CD4-positive, alpha-beta T cell treated with Interleukin-12 subunit alpha and Interleukin-12 subunit beta, for 1 hour (primary cell): ENCODE results near the gene TPSB2.
A peak's percentile ranks its signal among the peaks of the same experiment; 100 is the strongest.
"Not testable (repeated sequence)": the region's sequence is repeated elsewhere in the genome, so short reads cannot be mapped to it uniquely, and the experiment has no call there.

Source experiments
- DNase-seq: peaks from one replicate; pipeline ENCODE4 v3.0.0-alpha.2; 2020

Gene TPSB2

GRCh38 chr16:1261131-1261892 lies 31.3 kb upstream of the TPSB2 start:
- DNase-seq, result no peak

- DNase-seq, result no peak
These were observed 30.2 kb upstream of the TPSB2 start for GRCh38 chr16:1260101-1260680.

DNA sequence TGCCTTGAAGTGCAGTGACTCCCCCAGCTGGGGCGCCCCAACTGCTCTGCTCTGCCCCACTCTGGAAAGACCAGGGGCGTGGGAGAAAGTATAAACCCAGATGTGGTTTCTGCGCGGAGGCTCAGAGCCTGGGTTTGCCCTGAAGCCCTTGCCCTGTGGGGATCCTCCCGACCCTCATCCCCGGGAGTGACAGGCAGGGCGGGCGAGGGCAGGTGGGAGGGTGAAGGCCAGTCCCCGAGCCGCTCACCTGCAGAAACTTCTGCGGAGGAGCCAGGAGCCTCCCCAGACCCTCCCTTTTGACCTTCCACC lies 29.7 kb upstream of the TPSB2 start:
- no peak for DNase-seq

DNA sequence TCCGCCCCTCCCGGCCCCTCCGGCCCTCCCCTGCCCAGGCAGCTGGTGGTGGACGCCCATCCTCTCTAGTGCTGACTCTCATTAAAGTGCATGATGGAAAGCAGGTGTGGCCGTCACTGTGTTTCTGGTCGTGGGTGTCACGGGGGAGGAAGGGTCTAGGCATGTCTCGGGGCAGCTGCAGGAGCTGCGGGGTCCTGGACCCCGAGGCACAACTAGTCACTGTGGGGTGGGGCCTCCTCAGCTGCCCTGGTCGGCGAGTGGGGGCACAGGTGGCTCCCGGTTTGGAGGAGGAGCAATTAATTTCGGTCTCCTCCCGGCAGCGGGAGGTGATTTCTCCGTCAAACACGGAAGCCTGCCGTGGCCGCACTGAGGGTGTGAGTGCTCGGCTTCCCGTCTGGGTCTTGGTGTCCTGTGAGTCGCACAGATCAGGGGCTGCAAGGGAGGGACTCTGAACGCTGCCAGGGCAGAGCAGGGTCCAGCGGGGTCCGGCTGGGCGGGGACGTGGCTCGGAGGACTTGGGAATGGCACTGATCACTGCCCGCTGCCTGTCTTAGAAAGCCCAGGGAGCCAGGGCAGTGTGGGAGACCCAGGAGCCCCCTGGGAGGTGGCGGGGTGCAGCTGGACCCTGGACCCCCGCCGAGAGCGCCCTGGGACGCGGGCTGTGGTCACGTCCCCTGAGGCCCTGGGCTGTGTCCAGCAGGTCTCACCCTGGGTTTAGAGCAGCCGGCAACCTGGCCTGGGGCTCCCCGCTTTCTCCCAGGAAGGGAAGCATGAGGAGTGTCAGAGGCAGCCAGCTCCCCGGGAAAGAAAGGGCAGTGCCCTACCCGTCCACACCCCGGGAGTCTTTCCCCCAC lies 29.1 kb upstream of the TPSB2 start:
- no peak for DNase-seq

DNA sequence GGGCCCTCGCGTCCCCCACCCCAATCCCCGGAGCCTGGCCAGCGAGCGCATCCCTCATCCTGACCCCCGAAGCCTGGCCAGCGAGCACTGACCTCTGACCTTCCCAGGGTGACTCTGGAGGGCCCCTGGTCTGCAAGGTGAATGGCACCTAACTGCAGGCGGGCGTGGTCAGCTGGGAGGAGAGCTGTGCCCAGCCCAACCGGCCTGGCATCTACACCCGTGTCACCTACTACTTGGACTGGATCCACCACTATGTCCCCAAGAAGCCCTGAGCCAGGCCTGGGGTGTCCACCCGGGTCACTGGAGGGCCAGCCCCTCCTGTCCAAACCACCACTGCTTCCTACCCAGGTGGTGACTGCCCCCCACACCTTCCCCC lies 28.2 kb upstream of the TPSB2 start:
- DNase-seq, result no peak

- no peak for DNase-seq
These were observed 27.7 kb upstream of the TPSB2 start for GRCh38 chr16:1257561-1258224.

- DNase-seq, result no peak
These were observed 26.9 kb upstream of the TPSB2 start for GRCh38 chr16:1256874-1257322.

DNA sequence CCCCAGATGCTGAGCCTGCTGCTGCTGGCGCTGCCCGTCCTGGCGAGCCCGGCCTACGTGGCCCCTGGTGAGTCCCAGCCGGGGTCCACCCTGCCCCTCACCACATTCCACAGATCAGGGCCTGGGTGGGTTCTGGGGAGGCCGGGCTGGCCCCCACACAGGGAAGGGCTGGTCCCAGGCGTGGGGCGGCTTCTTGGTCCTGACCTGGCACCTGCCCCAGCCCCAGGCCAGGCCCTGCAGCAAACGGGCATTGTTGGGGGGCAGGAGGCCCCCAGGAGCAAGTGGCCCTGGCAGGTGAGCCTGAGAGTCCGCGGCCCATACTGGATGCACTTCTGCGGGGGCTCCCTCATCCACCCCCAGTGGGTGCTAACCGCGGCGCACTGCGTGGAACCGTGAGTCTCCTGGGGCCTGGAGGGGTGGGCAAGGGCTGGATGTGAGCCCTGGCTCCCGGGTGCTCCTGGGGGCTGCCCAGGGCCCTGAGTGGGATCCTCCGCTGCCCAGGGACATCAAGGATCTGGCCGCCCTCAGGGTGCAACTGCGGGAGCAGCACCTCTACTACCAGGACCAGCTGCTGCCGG lies 26.4 kb upstream of the TPSB2 start:
- not testable (repeated sequence) for DNase-seq

- not testable (repeated sequence) for DNase-seq
These were observed 25.5 kb upstream of the TPSB2 start, which contains the start of gene TPSD1 for GRCh38 chr16:1255276-1256122. Gene TPSD1, plus strand, starts transcription at chr16:1256069. Its CDS starts 212 bp downstream, at chr16:1256281.

DNA sequence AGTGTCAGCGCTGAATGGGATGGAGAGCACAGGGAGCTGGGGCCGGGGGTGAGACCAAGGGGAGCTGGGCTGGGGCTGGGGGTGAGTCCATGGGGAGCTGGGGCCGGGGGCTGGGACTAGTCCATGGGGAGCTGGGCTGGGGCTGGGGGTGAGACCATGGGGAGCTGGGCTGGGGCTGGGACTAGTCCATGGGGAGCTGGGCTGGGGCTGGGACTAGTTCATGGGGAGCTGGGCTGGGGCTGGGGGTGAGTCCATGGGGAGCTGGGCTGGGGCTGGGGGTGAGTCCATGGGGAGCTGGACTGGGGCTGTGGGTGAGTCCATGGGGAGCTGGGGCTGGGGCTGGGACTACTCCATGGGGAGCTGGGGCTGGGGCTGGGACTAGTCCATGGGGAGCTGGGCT lies 24.8 kb upstream of the TPSB2 start:
- DNase-seq, result not testable (repeated sequence)

DNA sequence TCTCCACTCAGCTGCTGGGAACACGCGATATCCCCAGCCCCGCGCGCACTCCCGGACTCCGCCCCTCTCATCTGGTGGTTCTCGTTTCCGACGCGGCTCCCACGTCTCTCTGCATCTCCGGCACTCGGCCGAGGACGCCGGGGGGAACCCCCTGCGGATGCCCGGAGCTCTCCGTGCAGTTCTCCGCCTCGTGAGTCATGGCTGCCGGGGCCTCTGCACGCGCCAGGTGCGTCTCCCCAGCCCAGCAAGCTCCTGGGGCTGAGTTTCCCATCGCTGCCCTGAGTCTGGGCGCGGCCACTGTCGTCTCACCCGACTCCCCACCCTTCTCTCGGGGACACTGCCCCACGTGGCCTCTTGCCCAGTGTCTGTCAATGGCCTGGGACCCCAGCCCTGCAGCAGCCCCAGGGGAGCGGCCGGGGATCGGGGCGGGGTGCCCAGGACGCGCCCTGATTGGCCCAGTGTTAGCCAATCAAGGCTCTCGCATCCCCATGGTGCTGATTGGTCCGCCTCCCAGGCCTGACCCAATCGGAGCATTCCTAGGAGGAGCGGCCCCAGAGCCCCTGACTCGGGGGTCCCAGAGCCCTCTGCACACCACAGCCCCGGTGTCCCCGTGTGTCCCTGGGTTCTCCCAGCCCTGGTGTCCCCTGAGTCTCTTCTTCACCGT lies 23.8 kb upstream of the TPSB2 start:
- DNase-seq, result not testable (repeated sequence)

GRCh38 chr16:1249031-1249755 lies 19.2 kb upstream of the TPSB2 start:
- not testable (repeated sequence) for DNase-seq

GRCh38 chr16:1247903-1248537 lies 18.0 kb upstream of the TPSB2 start:
- DNase-seq, result not testable (repeated sequence)

DNA sequence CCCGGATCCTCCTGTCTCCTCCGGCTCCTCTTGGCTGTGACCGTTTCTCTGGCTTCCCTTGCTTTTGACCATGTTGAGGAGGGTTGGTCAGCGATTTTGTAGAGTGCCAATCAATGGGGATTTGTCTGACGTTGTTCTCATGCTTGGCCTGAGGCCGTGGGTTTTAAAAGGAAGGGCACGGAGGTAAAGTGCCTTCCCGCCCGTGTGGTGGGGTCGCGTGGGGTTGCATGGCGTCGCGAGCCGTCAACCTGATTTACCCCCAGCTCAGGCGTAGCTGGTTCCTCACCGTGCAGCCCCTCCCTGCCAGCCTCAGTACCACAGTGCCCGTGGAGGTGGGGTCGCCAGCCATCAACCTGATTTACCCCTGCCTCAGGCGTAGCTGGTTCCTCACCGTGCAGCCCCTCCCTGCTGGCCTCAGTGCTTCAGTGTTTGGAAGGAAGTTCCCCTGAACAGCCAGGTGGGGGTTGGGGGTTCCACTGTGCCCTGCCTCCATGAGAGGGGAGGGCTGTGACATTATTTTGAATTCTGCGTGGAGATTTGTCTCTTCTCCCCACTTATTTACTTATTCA lies 15.6 kb upstream of the TPSB2 start:
- DNase-seq, result no peak

DNA sequence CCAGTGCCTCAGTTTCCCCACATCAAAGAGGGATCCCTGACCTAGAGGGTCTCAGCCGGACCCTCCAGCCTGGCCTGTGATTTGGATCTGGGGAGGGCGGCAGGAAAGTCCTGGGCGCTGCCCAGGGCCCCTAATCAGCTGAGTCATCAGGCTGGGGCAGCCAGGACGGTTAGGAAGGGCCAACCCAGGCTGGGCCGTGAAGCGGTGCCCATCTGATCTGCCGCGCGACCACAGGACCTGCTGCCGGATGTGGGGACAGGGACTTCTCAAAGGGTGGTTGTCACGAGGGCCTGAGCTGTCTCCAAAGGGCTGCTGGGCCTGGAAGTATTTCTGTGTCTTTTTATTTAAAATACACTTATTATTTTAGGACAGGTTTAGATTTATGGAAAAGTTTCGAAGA lies 14.9 kb upstream of the TPSB2 start:
- DNase-seq, result peak; percentile 11

GRCh38 chr16:1243907-1244850 lies 14.2 kb upstream of the TPSB2 start:
- not testable (repeated sequence) for DNase-seq

GRCh38 chr16:1243363-1243762 lies 13.4 kb upstream of the TPSB2 start:
- not testable (repeated sequence) for DNase-seq

- not testable (repeated sequence) for DNase-seq
These were observed 11.1 kb upstream of the TPSB2 start for GRCh38 chr16:1241081-1241480.
